Brain microvascular endothelial cell (primary cell): ENCODE data around the gene ADAM33.

ENCODE experiments used
- DNase-seq: peaks from one replicate; pipeline ENCODE4 v3.0.0-alpha.2; 2020
- H3K27ac ChIP-seq: fragments of 250-450 bp; sonication (Bioruptor Pico); 2 replicates; pipeline ENCODE4 v1.5.1; 2020; ENCODE audit warnings: mild to moderate bottlenecking, moderate library complexity
- H3K27me3 ChIP-seq: fragments of 250-450 bp; sonication (Bioruptor Pico); replicated peaks from 2 replicates; pipeline ENCODE4 v1.5.1; 2020; ENCODE audit warnings: mild to moderate bottlenecking
- H3K36me3 ChIP-seq: fragments of 250-450 bp; sonication (Bioruptor Pico); replicated peaks from 2 replicates; pipeline ENCODE4 v1.5.1; 2020; ENCODE audit warnings: mild to moderate bottlenecking
- H3K4me3 ChIP-seq: 2 replicates; pipeline ENCODE4 v1.5.1; 2011; ENCODE audit warnings: low read depth, mild to moderate bottlenecking, control low read depth, low read length, moderate library complexity
- in situ Hi-C: cut with HindIII; loops from 2 replicates; pipeline ENCODE4 v1.10.0; 2017; ENCODE audit warnings: low sequenced_read_pairs, low pct_ligation_motif_present
- TF ChIP-seq, protein P1 (sequence below): IDR thresholded peaks from 2 replicates; pipeline ENCODE4 v1.5.1; 2011; ENCODE audit warnings: low read depth, mild to moderate bottlenecking, moderate library complexity, low read length, control low read depth, inconsistent platforms; ENCODE audit errors: missing control alignments

The ADAM33 gene

DNA sequence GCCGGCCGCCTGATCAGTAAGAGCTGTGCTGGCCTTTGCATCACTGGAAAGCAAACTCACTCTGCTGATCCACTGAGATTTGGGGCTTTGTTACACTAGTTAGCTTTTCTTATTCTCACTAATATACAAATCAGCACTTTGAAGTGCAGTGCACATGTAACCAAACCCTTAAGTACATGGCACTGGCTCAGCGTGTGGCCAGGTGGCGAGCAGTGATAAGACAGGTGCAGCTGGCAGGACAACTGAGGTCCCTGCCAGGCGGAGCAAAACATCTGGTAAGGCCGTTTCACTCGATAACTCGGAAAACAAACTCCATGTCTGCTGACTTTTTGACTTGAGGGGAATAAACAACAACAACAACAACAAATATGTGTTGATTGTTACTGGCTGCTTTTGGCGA lies 29.6 kb downstream of the ADAM33 start:
- no peak for DNase-seq
- H3K4me3 ChIP-seq: no peak overlapping the region
- no peaks in the 10 kb centered on the region for H3K27me3 ChIP-seq
- H3K27ac ChIP-seq: no peak overlapping the region
- peaks cover 4% of the 10 kb centered on the region for H3K36me3 ChIP-seq
- in situ Hi-C loops: no loop called here
- TF ChIP-seq, protein P1, sequence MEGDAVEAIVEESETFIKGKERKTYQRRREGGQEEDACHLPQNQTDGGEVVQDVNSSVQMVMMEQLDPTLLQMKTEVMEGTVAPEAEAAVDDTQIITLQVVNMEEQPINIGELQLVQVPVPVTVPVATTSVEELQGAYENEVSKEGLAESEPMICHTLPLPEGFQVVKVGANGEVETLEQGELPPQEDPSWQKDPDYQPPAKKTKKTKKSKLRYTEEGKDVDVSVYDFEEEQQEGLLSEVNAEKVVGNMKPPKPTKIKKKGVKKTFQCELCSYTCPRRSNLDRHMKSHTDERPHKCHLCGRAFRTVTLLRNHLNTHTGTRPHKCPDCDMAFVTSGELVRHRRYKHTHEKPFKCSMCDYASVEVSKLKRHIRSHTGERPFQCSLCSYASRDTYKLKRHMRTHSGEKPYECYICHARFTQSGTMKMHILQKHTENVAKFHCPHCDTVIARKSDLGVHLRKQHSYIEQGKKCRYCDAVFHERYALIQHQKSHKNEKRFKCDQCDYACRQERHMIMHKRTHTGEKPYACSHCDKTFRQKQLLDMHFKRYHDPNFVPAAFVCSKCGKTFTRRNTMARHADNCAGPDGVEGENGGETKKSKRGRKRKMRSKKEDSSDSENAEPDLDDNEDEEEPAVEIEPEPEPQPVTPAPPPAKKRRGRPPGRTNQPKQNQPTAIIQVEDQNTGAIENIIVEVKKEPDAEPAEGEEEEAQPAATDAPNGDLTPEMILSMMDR: no peak

DNA sequence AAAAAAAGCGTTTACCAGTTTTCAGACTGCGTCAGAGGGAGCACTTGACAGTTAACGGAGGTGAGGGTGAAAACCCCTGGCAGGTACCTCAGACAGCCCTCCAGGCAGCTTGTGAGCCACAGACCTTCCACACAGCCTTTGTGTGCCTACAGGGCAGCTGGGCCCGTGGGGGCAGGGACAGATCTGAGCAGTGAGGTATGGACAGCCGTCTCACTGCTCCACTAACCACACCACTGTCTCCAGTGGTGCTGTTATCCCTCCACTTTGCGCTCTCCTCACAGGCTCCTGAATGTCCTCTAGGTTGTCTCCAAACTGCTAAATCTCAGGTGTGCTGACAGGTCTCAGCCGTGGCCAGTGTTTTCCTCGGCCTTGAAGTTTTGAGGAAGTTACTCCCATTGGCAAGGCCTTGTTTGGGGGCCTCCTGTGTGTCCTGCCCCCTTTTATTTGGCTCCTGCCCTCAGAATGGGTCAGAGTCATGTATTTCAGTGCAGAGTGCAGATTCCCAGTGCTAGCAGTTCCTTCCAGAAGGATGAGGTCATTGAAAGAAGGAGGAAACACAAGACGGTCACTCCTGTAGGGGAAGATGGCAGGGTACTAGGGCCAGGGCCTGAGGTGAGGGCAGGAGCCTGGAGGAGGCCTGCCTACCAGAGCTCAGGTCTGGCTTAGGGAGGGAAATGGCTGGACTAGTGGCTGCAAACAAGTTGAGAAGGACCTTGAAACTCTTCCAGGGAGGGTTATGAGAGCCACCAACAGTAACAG lies 30.4 kb downstream of the ADAM33 start:
- TF ChIP-seq, protein P1: no peak
- no peak overlapping the region for H3K27ac ChIP-seq
- in situ Hi-C loops: no loop called here
- peaks cover 4% of the 10 kb centered on the region for H3K36me3 ChIP-seq
- DNase-seq: no peak
- no peak overlapping the region for H3K4me3 ChIP-seq
- no peaks in the 10 kb centered on the region for H3K27me3 ChIP-seq

DNA sequence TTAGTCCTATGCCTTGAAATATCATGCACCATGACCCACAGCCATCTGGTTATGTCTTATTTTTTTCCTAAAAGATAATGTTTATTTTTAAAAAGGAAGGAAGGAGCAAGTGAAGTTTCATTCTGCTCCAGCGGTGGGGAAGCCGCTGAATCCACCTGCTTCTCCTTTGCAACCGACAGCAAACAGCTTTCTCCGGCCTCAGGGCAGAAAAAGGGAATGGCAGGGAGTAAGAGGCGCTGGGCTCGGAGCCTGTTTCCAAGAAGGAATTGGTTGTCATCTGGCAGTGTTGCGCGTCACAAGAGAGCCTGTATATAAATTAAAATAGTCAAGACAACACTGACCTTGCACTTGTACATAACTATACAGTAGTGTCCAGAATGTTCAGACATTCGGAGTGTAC lies 32.9 kb downstream of the ADAM33 start:
- TF ChIP-seq, protein P1: no peak
- in situ Hi-C loops: no loop called here

DNA sequence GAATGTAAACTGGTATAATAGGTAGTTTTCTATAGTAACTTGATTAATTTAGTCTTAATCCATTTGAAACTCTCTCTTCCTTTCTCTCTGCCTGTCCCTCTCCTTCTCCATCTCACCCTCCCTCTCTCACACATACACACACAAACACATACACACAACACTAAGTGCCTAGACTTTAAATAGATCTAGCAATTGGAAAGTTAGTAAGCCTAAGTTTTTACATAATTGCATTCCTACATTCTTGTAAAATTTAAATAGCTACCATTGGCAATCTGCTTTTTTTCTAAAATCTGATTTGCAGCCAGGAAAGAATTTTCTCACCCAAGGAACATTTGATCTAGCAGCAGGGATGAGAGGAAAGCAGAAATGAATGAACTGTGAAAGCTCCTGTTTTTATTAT lies 34.3 kb downstream of the ADAM33 start:
- in situ Hi-C loops: no loop called here
- Histone ChIP-seq H3K27me3 (no peaks in the 10 kb centered on the region), H3K27ac (no peak overlapping the region), H3K4me3 (no peak overlapping the region), H3K36me3 (peaks cover 4% of the 10 kb centered on the region)
- DNase-seq: no peak
- TF ChIP-seq, protein P1: no peak

More for the DNA sequence above, 32.9 kb downstream of the ADAM33 start:
- H3K27ac ChIP-seq: no peak overlapping the region
- peaks cover 4% of the 10 kb centered on the region for H3K36me3 ChIP-seq
- H3K27me3 ChIP-seq: no peaks in the 10 kb centered on the region
- H3K4me3 ChIP-seq: no peak overlapping the region
- no peak for DNase-seq

DNA sequence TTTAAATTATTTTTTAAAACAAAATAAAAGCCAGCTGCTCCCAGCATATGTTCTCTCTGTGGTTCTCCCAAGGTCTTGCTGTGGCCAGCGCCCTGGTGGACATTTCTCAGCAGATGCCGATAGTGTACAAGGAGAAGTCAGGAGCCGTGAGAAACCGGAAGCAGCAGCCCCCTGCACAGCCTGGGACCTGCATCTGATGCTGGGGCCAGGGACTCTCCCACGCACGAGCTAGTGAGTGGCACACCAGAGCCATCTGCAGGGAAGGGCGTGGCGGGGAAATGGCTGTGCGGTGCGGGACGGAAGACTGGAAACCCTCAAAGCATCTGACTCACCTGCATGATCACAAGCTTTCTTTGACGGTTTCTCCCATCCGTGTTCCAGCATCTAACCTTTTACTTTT lies 35.2 kb downstream of the ADAM33 start:
- Histone ChIP-seq H3K36me3 (peaks cover 4% of the 10 kb centered on the region), H3K27me3 (no peaks in the 10 kb centered on the region), H3K4me3 (no peak overlapping the region), H3K27ac (no peak overlapping the region)
- in situ Hi-C loops: no loop called here
- TF ChIP-seq, protein P1: peak; percentile 39
- peak; percentile 51 for DNase-seq

DNA sequence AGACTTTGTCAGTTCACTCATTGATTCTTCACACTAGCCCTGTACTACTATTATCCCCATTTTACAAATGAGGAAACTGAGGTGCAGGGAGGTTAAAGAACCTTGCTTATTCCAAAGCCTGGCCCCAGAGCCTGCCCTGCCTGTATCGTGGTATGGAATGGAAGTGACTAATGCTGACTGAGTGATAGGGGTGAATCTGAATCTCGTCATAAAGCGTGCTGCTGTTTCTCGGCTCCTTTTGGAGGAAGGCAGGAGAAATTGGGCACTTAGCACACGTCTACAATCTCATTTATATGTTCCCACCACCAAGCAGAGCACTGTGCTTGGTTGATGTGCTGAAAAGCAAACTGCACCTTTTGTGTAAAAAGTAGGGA lies 35.8 kb downstream of the ADAM33 start:
- Histone ChIP-seq H3K27ac (peak overlapping the region; percentile 23), H3K36me3 (peaks cover 4% of the 10 kb centered on the region), H3K27me3 (no peaks in the 10 kb centered on the region), H3K4me3 (no peak overlapping the region)
- in situ Hi-C loops: no loop called here
- TF ChIP-seq, protein P1: no peak
- peak; percentile 53 for DNase-seq
